Stimulated activated CD8-positive, alpha-beta memory T cell treated with anti-CD3 and anti-CD28 coated beads, Interleukin-15, amount 100 ng/mL, for 24 hours (primary cell): ENCODE data around the gene BLOC1S1.

Experiments
- DNase-seq: peaks from one replicate; pipeline ENCODE4 v3.0.0-alpha.2; 2020; ENCODE audit warnings: low read depth

Gene BLOC1S1

DNA sequence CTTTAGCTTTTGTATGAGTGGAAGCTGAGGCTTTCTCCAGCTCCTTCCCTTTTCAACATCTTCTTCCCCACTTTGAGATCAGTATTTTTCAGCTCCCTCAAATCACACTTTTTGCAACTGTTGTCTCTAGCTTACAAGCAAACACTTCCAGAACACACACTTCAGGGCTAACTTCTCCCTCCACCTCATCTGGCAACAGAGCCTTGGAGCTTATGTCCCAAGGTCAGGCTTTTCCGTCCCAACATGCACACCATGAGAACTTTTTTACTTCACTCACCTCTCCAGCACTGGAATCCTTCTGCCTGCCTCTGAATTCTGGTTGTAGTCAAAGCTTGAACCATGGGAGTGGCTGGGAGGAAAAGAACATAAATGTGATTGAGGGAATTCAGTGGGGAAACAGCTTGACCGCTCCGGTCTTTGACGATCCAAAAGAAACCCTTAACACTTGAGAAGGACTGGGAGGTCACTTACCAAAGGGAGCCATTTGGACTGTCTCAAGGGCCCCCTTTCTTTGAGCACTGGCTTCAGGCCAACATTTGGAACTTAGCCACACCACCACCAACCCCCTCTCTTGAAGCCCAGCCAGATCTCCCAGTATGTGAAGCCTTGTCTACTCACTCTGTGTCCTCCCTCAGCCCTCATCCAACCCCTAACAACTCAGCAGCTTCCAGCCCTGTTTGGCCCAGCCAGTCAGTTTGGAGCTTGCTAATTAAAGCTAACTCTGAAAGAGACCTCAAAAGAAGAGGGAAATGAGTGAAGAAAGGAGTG, 3.9 kb upstream of the BLOC1S1 start:
- no peak for DNase-seq

DNA sequence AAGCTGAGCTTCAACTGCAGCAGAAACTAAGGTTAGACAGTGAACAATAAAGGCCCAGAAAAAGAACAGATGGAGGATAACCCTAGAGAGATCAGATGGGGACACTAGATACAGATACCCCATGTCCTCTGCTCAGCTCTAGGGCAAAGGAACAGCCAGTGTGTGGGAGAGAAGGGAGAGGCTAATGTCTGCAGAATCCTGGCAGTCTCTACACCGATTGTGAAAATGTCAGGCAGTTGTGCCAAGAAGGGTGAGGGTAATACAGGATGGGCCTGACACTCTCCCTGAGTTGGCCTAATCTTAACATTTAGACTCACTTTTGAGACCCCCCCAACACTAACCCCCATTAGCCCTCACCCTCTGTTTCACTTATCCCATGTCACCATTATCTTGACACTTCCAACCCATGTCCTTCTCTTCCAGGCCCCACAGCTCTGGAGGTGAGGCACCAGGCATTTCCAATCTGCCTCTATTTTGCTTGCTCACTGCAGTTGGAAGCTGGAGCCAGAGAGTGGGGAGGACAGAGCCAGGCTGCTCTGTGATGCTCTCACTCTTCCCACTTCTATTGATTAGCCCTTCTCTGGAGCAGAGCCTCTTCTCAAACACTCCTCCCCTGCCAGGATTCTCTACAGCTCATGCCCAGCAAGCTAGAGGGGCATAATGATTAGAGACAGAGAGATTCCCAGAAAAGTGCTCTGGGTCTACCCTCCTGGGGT, 3.0 kb upstream of the BLOC1S1 start:
- DNase-seq = no peak

DNA sequence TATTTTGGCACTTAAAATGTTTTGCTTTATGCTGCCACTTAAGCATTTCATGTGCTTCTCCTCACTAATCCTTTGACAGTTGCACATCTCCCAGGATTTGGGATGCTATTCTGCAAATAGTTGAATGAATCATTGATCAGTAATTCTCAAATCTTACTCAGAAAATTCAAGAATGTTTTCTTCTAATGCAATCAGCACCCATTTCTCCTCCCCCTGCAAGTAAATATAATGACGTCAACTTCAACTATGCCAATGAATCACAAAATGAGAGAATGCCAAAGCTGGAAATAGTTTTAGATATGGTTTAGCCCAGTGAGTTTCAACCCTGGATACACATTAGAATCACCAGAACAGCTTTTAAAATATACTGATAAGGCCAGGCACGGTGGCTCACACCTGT, 2.1 kb upstream of the BLOC1S1 start:
- no peak for DNase-seq

DNA sequence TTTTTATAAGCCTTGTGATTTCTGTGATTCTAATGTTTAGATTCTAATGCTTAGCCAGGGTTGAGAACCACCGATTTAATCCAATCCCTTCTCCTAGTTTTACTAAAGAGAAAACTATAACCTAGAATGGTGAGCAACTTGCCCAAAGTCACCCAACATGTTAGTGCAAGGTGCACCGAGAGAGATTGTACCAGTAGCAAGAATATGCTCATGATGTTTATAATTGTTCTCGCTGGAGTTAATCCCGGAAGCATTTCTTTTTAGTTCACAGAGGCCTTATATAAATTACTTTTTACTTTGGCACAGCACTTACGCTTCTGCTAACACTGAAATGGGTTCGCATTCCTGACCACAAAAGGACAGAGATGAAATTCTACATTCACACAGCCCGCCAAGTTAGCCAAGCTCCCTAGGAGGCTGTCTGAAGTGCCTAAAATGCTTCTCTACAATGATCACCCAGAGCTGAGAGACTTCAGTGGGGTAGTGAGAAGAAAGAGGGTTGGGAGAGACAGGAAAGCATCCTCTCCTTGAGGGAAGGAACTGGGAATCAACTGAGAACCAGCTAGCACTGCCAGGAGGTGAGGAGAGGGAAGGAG, 579 bp upstream of the BLOC1S1 start:
- DNase-seq = no peak

DNA sequence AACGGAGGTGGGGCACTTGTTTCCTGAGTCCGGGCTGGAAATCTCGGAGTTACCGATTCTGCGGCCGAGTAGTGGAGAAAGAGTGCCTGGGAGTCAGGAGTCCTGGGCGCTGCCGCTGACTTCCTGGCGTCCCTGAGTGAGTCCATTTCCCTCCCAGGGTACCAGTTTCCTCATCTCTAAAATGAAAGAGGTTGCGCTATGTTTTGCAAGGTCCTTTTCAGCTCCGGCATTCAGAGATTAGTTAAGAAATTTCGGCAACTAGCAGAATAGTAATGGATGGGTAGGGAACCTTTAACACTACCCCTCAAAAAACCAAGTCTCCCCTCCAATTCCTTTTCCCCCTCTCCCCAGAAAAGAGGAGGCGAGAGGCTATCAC, 724 bp downstream of the BLOC1S1 start:
- no peak for DNase-seq

DNA sequence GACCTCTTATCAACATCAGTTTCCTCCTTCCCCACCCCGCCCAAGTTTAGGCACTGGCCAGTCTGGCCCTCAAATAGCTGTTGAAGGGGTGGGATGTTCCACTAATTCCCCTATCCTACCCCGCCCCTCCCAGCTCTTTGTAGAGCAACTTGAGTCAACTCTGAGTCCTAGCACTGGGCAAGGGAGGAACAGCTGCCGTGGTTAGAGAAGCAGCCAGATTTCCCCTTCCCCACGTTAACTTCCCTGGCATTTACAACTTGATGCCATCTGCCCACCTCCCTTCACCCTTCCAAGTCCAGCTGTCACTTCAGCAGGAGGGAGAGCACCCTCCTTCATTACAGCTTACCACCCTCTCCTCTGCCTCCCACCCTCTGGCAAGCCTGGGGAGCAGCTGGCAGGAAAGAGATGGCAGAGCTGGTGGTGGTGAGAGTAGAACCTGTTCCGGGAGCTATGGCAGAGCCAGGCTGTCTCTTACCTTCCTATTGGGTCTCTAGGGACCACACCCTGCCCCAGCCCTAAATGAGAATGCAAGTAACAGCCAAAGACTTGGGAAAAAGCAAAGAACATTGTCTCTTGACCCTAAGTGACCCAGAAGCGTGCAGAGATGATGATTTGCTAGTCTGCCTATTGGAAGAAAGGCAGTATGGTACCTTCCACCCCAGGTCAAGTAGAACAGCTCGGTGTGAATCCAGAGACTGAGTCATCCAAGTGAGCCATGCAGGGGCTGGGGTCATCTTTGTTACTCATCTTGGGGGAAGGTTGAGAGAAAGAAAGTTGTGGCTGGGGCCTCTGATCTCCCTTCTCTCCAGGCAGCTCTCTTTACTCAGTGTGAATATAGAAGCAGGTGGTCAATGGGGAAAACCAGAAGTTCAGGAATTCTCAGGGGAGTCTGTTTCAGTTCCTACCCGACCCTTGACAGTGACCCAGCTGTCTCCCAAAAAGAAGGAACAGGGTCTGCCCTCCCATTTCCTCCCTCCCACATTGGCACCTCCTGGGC, 1.5 kb downstream of the BLOC1S1 start:
- no peak for DNase-seq

DNA sequence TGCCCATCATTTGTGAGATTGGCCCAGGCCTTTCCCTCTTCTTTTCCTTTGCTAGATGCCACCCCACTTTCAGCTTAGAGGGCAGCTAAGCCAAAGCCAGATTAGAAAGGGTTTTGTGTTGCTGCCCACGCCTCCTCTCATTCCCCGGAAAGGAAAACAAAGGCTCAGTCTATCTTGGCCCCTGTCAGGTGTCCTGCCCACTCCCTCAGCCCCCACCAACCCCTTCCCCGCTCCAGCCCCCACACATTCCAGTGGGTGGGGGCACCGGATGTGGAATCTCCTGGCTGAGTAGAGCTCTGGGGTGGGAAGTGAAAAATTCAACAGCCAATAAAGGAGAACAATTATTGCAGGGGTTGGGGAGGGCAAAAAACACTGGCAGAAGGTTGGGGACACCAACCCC, 2.2 kb downstream of the BLOC1S1 start:
- no peak for DNase-seq

DNA sequence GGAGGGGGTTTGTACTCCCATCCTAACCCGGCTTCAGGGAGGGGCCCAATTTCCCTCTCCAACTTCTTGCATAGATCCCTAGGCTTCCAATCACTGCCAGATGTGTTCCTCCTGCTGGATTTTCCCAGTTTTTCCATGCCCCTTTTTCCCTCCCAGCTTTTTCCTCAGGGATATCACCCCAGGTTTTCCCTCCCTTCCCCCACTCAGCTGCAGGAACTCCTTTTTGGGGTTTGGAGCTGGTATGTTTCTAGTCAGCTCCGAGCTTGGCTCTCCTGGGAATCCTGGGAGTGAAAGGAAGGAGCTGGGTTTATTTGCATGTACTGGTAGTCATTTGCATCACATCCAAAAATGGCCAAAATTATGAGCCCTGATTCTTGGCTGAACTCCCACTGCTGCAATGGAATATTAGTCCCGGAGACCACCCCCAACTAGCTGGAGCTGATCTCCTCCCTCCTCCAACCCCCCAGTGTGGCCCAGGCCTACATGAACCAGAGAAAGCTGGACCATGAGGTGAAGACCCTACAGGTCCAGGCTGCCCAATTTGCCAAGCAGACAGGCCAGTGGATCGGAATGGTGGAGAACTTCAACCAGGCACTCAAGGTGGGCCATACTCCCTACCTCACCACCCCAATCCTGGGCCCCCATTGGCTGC, 2.9 kb downstream of the BLOC1S1 start:
- DNase-seq = no peak

DNA sequence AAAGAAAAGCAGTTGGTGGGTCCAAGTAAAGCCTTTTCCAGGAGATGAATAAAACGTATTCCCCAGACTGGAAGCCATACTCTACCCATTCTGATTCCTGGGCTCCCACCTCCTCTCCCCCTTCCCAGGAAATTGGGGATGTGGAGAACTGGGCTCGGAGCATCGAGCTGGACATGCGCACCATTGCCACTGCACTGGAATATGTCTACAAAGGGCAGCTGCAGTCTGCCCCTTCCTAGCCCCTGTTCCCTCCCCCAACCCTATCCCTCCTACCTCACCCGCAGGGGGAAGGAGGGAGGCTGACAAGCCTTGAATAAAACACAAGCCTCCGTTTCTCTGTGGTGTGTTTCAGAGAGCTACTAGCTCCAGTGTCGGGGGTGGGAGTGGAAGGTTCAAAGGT, 3.5 kb downstream of the BLOC1S1 start:
- no peak for DNase-seq

DNA sequence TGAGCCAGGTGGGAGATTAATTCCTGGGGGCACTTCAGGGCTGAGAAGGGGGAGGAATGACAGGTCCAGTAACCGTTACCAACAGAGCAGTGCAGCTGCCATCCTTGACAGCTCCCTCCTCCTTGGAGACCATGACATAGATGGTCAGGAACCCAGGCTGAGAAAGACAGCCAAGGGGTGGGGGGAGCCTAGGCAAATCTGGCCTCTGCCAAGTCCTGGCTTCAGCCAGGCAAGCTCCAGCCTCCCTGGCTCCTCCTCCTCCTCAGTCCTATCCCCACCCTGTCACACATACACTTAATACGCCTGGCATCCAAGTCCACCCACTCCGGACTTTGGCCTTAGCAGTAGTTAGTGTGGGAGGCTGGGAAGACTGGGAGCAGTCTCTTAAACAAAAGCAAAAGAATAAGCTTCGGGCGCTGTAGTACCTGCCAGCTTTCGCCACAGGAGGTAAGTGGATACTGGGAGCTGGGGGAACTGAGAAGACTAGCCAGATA, 4.3 kb downstream of the BLOC1S1 start, which contains the start of gene RDH5:
Gene RDH5 (plus strand): TSS at position 323 of the 494 bp plus-strand sequence. CDS start 792 bp downstream, outside the sequence.
- DNase-seq = no peak

DNA sequence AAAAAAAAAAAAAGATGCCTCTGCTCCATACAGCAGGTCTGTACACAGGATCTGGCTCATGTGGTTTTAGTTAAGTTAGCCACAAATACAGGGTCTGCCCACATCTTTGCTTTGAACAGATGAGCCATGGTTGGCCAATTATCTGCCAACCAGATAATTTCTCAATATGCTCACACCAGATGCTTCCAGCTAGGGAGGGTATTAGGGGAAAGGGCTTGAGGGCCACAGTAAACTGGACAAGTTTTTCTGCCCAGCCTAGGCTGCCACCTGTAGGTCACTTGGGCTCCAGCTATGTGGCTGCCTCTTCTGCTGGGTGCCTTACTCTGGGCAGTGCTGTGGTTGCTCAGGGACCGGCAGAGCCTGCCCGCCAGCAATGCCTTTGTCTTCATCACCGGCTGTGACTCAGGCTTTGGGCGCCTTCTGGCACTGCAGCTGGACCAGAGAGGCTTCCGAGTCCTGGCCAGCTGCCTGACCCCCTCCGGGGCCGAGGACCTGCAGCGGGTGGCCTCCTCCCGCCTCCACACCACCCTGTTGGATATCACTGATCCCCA, 5.1 kb downstream of the BLOC1S1 start:
- DNase-seq = no peak

DNA sequence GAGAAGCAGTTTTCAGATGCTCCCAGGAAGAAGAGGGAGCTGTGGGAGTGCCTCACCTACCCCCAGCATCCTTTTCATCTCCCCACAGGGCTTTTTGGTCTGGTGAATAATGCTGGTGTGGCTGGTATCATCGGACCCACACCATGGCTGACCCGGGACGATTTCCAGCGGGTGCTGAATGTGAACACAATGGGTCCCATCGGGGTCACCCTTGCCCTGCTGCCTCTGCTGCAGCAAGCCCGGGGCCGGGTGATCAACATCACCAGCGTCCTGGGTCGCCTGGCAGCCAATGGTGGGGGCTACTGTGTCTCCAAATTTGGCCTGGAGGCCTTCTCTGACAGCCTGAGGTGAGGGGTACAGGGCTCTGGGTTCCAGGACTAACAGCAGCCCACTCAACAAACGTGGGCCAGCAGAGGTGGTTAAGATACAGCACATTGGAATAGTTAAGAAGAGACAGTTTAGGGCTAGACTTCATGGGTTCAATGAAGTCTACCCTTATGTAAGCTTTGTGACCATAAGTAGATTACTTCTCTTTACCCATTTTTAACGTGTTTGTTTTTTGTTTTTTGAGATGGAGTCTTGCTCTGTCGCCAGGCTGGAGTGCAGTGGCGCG, 5.9 kb downstream of the BLOC1S1 start:
- DNase-seq = no peak

DNA sequence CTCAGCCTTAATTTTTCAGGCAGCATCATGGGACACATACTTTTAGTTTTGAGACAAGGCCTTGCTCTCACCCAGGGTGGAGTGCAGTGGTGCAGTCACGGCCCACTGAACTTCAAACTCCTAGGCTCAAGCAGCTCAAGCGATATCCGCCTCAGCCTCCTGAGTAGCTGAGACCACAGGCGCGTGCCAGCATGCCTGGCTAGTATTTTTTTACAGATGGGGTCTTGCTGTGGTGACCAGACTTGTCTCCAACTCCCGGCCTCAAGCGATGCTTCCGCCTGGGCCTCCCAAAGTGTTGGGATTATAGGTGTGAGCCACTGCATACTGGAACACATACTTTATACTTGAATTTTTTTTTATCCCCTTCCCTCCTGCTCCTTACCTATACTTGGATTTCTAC, 7.1 kb downstream of the BLOC1S1 start:
- no peak for DNase-seq

DNA sequence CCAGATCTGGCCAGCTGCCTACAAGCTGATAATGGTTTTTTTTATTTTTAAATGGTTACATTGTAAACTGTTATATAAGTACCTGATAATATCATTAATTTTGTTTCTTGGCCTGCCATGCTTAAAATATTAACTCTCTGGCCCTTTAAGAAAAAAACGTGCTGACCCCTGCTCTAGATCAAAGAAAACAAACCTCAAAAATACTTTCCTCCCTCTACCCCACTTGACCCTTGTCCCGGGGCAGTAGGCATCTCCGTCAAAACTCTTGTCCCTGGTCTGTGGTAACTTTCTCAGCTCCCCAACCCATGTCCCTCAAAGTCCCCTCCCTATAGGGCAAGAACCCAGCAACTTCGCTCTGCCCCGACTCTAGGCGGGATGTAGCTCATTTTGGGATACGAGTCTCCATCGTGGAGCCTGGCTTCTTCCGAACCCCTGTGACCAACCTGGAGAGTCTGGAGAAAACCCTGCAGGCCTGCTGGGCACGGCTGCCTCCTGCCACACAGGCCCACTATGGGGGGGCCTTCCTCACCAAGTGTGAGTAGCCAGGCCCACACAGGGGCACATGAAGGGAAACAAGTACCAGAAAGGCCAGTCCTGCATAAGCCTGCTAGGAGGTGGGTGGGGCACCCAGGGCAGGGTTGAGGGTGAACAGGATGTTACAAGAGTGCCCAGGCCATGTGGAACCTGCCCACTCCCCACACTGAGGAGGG, 7.8 kb downstream of the BLOC1S1 start:
- DNase-seq = no peak

DNA sequence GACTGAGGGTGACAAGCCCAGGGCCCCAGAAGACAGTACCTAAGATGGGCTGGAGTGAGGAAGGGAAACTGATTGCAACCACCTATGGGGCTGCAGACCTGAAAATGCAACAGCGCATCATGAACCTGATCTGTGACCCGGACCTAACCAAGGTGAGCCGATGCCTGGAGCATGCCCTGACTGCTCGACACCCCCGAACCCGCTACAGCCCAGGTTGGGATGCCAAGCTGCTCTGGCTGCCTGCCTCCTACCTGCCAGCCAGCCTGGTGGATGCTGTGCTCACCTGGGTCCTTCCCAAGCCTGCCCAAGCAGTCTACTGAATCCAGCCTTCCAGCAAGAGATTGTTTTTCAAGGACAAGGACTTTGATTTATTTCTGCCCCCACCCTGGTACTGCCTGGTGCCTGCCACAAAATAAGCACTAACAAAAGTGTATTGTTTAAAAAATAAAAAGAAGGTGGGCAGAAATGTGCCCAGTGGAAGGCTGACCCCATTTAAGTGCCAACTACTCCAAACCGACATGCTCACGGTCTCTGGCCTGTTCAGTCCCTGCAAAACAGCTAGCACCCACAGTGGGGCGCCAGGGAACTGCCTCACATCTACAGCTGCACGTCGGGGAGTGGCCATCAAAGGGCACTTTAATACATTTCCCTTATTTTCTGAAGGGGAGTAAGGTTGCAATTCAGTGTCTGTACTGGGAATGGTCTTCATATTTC, 8.5 kb downstream of the BLOC1S1 start:
- DNase-seq = no peak

DNA sequence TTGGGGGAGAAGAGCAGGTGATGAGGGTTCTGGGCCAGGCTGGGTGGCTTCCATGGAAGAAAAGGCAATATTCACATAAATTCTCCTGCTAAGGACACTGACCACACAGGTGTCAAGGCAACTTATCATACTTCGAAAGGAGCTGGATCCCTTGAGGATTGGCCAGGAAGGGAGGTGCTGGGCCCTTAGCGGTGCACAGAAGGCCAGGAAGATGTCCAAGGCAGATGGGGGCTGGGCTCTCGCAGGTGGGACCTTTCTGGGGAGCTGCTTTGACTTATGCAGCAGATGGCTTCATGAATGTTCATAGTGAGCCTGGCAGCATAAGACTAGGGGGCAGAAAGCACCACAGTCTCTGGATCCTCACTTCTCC, 9.1 kb downstream of the BLOC1S1 start:
- no peak for DNase-seq

DNA sequence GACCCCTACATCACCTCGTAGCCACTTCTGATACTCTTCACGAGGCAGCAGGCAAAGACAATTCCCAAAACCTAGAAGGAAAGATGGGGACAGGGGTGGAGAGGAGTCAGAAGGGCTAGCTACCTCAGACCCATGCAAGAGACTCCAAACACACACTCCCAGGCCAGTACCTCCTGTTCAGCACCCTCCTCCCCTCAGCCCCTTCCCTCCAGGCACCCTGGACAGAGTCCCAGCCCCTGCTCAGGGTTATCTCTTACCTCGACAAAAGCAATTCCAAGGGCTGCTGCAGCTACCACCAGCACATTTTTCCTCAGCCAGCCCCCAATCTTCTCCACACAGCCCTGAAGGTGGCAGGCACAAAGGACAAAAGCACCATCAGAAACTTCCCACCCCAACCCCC, 9.7 kb downstream of the BLOC1S1 start:
- DNase-seq = no peak

DNA sequence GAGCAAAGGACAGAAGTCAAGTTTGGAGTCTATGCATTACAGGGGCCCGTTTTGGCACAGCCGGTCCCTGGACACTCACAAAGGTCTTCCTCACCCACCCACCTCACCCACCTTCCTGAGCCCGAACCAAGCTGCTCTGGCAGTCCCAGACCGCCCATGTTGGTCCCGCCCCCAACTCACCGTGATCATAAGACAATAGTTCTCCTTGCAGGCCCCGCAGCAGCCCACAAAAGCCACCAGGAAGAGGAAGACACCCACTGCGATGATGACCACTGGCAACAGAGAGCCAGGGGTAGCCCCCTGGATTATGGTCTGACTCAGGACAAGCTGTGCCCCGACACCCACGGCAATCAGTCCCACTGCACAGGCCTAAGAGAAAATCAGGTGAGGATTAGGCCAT, 11.1 kb downstream of the BLOC1S1 start:
- DNase-seq = no peak

DNA sequence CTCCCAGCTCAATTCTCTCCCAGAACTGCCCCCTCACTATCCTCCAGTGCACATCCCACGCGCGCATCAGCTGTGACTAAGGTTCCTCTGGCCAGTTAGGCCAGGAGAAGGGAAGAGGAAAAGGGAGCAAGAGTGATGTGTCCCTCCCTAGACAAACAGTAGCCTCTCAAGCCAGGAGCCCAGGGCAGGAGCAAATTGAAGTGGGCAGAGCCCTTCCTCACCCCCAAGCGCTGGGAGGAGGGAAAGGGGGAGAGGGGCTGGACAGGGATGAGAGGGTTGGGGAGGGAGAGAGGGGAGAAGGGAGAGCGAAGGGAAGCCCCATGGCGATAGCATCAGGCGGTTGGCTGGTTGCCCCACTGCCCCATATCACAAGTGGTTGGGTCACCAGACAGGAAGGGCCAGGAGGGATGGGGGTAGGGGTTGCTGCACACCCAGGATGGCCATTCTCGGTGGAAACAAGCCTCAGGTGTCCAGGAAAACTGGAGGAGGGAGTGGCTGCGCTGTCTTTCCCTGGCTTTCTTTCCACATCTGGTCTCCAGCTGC, 11.9 kb downstream of the BLOC1S1 start:
- no peak for DNase-seq
